AG04449 (cell line): ENCODE measurements around the gene IL1RAP.

Experiments
- CTCF ChIA-PET: fragments of 350-600 bp; formaldehyde crosslinking; extraction: SDS; loops from one replicate; lab custom pipeline; 2021; ENCODE audit warnings: antibody characterized with exemption; lab: Yijun Ruan, JAX
- POLR2A ChIA-PET: fragments of 400-600, 350-600 bp; formaldehyde crosslinking; extraction: SDS; loops from one replicate; lab custom pipeline; 2020; ENCODE audit warnings: antibody characterized with exemption, inconsistent platforms; lab: Yijun Ruan, JAX
- DNase-seq: peaks from one replicate; pipeline ENCODE4 v3.0.0-alpha.2; 2010; ENCODE audit warnings: low read depth, low spot score
- H3K4me3 ChIP-seq: 2 replicates; pipeline ENCODE4 v1.5.1; 2011; ENCODE audit warnings: low read depth, mild to moderate bottlenecking, control low read depth, low read length
- CTCF ChIP-seq: IDR thresholded peaks from one replicate; pipeline ENCODE4 v1.5.1; 2011; ENCODE audit warnings: mild to moderate bottlenecking, moderate library complexity, low read length, control low read depth, inconsistent platforms; ENCODE audit not compliant: insufficient read depth; ENCODE audit errors: missing control alignments

Gene IL1RAP

GRCh38 chr3:190607021-190607420 is 93.1 kb downstream of the IL1RAP start:
- no peak for TF ChIP-seq CTCF
- DNase-seq, result no peak
- ChIA-PET CTCF (no interaction called here), POLR2A (no interaction called here)
- H3K4me3 ChIP-seq, result no peak overlapping the region

GRCh38 chr3:190608850-190609589 is 95.1 kb downstream of the IL1RAP start:
- no peak overlapping the region for H3K4me3 ChIP-seq
- no peak for TF ChIP-seq CTCF
- CTCF ChIA-PET, result interaction anchor here (0.7 kb wide), 1 partner anchor 383 kb away, joined by 3 read pairs; no protein-coding TSS in a partner anchor
- POLR2A ChIA-PET, result no interaction called here
- no peak for DNase-seq

GRCh38 chr3:190614226-190615059 is 100.6 kb downstream of the IL1RAP start:
- no peak for TF ChIP-seq CTCF
- no peak for DNase-seq
- ChIA-PET POLR2A (no interaction called here), CTCF (no interaction called here)
- H3K4me3 ChIP-seq, result no peak overlapping the region

- DNase-seq, result no peak
- H3K4me3 ChIP-seq, result no peak overlapping the region
- TF ChIP-seq CTCF, result no peak
- ChIA-PET POLR2A (no interaction called here), CTCF (no interaction called here)
Measured at GRCh38 chr3:190615060-190615384, 101.1 kb downstream of the IL1RAP start.

GRCh38 chr3:190615607-190616006 is 101.7 kb downstream of the IL1RAP start:
- DNase-seq, result no peak
- POLR2A ChIA-PET, result no interaction called here
- no peak overlapping the region for H3K4me3 ChIP-seq
- no peak for TF ChIP-seq CTCF
- CTCF ChIA-PET, result no interaction called here

GRCh38 chr3:190616637-190617036 is 102.8 kb downstream of the IL1RAP start:
- POLR2A ChIA-PET, result no interaction called here
- CTCF ChIA-PET, result no interaction called here
- no peak for TF ChIP-seq CTCF
- DNase-seq, result no peak
- no peak overlapping the region for H3K4me3 ChIP-seq
